GM13977 (cell line): ENCODE data around the gene RCE1.

Source experiments
- DNase-seq: peaks from one replicate; pipeline ENCODE4 v3.0.0; 2012; ENCODE audit warnings: low spot score
- in situ Hi-C: fragments of 300-500 bp; cut with MboI; formaldehyde crosslinking; loops from one replicate; pipeline ENCODE4 v1.12.0; 2022; ENCODE audit warnings: low sequenced_read_pairs, low pct_unique_long_range_greater_than_20kb, mixed read lengths, inconsistent platforms; ENCODE audit not compliant: unreplicated experiment
- TF ChIP-seq, protein P1 (sequence below): IDR thresholded peaks from 2 replicates; pipeline ENCODE4 v1.5.1; 2012; ENCODE audit warnings: mild to moderate bottlenecking, control low read depth; ENCODE audit not compliant: insufficient read depth; ENCODE audit errors: extremely low read depth, missing control alignments

The RCE1 gene

DNA sequence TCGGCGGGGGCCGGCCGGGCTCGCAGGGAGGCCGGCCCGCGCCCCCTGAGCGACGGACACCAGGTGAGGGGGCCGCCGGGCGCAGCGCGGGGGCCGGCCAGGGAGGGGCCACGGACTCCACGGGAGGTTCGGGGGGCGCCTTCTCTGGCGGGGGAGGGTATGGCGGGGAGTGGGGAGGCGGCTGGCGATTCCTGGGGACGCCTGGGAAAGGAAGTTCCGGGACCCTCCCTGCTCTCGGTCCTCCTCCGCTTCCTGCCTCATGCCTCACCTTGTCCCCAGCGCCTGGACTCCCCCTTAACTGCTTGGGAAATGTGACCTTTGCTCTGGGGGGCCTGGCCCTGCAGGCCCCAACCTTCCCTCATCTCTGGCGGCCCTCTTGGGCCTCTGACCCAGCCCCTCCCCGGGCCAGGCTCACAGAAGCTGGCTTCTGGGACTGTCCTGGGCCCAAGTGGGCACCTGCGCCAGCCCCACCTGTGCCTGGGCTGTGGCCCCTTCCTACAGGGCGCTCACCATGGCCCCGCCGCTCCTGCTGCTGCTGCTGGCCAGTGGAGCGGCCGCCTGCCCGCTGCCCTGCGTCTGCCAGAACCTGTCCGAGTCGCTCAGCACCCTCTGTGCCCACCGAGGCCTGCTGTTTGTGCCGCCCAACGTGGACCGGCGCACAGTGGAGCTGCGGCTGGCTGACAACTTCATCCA lies 14.1 kb downstream of the RCE1 start:
- peak; percentile 79 for DNase-seq
- in situ Hi-C loops = no loop called here
- TF ChIP-seq, protein P1, sequence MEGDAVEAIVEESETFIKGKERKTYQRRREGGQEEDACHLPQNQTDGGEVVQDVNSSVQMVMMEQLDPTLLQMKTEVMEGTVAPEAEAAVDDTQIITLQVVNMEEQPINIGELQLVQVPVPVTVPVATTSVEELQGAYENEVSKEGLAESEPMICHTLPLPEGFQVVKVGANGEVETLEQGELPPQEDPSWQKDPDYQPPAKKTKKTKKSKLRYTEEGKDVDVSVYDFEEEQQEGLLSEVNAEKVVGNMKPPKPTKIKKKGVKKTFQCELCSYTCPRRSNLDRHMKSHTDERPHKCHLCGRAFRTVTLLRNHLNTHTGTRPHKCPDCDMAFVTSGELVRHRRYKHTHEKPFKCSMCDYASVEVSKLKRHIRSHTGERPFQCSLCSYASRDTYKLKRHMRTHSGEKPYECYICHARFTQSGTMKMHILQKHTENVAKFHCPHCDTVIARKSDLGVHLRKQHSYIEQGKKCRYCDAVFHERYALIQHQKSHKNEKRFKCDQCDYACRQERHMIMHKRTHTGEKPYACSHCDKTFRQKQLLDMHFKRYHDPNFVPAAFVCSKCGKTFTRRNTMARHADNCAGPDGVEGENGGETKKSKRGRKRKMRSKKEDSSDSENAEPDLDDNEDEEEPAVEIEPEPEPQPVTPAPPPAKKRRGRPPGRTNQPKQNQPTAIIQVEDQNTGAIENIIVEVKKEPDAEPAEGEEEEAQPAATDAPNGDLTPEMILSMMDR = no peak

DNA sequence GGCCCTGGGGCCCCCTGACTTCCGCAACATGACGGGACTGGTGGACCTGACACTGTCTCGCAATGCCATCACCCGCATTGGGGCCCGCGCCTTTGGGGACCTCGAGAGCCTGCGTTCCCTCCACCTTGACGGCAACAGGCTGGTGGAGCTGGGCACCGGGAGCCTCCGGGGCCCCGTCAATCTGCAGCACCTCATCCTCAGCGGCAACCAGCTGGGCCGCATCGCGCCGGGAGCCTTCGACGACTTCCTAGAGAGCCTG lies 14.6 kb downstream of the RCE1 start:
- DNase-seq = no peak
- TF ChIP-seq, protein P1 = no peak
- in situ Hi-C loops = no loop called here

DNA sequence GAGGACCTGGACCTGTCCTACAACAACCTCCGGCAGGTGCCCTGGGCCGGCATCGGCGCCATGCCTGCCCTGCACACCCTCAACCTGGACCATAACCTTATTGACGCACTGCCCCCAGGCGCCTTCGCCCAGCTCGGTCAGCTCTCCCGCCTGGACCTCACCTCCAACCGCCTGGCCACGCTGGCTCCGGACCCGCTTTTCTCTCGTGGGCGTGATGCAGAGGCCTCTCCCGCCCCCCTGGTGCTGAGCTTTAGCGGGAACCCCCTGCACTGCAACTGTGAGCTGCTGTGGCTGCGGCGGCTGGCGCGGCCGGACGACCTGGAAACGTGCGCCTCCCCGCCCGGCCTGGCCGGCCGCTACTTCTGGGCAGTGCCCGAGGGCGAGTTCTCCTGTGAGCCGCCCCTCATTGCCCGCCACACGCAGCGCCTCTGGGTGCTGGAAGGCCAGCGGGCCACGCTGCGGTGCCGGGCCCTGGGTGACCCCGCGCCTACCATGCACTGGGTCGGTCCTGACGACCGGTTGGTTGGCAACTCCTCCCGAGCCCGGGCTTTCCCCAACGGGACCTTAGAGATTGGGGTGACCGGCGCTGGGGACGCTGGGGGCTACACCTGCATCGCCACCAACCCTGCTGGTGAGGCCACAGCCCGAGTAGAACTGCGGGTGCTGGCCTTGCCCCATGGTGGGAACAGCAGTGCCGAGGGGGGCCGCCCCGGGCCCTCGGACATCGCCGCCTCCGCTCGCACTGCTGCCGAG lies 15.1 kb downstream of the RCE1 start:
- DNase-seq = no peak
- in situ Hi-C loops = no loop called here
- TF ChIP-seq, protein P1 = no peak

DNA sequence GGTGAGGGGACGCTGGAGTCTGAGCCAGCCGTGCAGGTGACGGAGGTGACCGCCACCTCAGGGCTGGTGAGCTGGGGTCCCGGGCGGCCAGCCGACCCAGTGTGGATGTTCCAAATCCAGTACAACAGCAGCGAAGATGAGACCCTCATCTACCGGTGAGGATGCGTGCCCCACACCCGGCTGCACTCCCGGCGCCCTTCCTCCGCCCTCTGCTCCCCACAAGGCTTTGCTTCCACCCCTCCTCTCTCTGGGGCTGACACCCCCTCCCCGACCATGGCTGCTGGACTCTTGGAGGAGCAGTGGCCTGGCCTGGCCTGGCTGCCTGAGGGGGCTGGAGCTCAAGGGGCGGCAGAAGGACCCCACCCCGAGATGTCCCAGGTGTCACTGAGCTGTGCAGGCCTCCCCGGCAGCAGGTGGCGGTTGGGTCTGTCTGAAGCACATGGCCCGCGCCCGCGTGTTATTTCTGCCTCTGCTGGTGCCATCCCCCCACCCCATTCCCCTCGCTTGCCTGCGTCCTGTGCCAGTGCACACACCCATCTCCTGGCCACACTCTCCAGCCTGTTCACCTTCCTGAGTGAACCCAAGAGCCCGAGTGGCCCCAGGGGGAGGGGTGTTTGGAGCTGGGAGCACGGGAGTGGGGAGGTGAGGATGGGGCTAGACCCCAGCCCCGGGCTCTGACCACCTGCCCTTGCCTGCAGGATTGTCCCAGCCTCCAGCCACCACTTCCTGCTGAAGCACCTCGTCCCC lies 15.9 kb downstream of the RCE1 start:
- TF ChIP-seq, protein P1 = no peak
- DNase-seq = no peak
- in situ Hi-C loops = no loop called here

DNA sequence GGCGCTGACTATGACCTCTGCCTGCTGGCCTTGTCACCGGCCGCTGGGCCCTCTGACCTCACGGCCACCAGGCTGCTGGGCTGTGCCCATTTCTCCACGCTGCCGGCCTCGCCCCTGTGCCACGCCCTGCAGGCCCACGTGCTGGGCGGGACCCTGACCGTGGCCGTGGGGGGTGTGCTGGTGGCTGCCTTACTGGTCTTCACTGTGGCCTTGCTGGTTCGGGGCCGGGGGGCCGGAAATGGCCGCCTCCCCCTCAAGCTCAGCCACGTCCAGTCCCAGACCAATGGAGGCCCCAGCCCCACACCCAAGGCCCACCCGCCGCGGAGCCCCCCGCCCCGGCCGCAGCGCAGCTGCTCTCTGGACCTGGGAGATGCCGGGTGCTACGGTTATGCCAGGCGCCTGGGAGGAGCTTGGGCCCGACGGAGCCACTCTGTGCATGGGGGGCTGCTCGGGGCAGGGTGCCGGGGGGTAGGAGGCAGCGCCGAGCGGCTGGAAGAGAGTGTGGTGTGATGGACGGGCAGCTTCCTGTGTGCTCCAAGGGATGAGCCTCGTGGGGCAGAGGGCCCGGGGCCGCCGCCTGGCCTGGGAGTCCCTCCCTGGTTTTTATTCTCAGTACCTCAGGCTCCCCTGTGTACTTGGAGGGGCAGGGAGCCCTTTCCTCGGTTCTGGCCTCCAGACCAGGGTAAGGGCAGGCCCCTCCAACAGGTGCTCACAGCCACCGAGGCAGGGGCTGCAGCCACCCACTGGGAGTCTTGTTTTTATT lies 16.6 kb downstream of the RCE1 start:
- no peak for DNase-seq
- TF ChIP-seq, protein P1 = no peak
- in situ Hi-C loops = no loop called here

DNA sequence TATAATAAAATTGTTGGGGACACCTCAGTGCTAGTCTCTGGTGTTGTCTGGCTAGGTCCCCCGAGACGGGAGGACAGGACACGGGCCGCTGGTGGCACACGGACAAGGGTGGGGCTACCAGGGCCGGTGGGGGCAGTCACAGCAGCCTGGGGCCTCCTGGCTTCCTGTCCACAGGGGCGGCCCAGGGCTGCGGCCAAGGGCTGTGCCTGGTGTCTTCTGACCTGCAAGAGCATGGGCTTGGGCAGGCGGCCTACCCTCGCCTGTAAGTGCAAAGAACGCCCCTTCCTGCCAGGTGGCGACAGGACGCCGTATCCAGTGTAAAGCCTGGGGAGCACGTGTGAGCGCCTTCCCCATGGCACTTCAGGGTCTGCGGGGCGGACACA lies 17.2 kb downstream of the RCE1 start:
- no peak for DNase-seq
- TF ChIP-seq, protein P1 = no peak
- in situ Hi-C loops = no loop called here
